KBM-7 (cell line): ENCODE data around the gene ADSS2.
"Not testable (repeated sequence)": the region's sequence is repeated elsewhere in the genome, so short reads cannot be mapped to it uniquely, and the experiment has no call there.

Experiments used
- DNase-seq: peaks from one replicate; pipeline ENCODE4 v3.0.0-alpha.2; 2015
- in situ Hi-C: fragments of 300-500 bp; cut with MboI; formaldehyde crosslinking; loops from 2 replicates; pipeline ENCODE4 v1.14.3; 2020; ENCODE audit warnings: low sequenced_read_pairs, low pct_unique_long_range_greater_than_20kb, mixed read lengths

The ADSS2 gene

DNA sequence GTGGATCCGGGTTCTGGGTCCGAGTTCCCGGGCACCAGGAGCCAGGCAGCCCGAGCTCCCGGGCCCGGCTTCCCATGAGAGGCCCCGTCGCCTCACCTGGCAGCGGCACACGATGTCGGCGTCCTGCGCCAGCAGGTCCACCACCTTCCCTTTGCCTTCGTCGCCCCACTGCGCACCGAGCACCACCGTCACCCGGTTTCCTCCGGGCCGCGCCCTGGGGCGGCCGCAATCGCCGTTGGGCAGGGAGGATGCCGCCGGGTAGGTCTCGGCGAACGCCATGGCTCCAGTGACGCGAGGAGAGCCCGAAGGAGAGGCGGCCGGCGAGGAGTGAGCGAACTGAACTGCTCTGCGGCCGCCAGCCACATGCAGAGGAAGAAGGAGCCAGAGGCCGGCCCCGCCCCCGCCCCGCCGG lies at the start of gene ADSS2:
Gene ADSS2 (minus strand): TSS at position 371 of the 412 bp plus-strand sequence. CDS start 92 bp downstream, at position 279.
- no peak for DNase-seq
- in situ Hi-C loops: no loop called here

DNA sequence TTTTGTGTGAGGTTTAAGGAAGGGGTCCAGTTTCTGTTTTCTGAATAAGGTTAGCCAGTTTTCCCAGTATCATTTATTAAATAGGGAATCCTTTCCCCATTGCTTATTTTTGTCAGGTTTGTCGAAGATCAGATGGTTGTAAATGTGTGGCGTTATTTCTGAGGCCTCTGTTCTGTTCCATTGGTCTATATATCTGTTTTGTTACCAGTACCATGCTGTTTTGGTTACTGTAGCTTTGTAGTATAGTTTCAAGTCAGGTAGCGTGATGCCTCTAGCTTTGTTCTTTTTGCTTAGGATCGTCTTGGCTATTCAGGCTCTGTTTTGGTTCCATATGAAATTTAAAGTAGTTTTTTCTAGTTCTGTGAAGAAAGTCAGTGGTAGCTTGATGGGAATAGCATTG lies 48.8 kb upstream of the ADSS2 start:
- in situ Hi-C loops, DNase-seq: not testable (repeated sequence)

DNA sequence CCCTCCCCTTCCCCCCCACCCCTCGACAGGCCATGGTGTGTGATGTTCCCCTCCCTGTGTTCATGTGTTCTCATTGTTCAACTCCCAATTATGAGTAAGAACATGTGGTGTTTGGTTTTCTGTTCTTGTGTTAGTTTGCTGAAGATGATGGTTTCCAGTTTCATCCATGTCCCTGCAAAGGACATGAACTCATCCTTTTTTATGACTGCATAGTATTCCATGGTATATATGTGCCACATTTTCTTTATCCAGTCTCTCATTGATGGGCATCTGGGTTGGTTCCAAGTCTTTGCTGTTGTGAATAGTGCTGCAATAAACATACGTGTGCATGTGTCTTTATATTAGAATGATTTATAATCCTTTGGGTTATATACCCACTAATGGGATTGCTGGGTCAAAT lies 47.8 kb upstream of the ADSS2 start:
- in situ Hi-C loops, DNase-seq: not testable (repeated sequence)

- no peak for DNase-seq
- in situ Hi-C loops: no loop called here
These were observed 46.1 kb upstream of the ADSS2 start for GRCh38 chr1:244497805-244498204.

GRCh38 chr1:244496186-244496585 lies 44.5 kb upstream of the ADSS2 start:
- no peak for DNase-seq
- in situ Hi-C loops: no loop called here

GRCh38 chr1:244494653-244495052 lies 42.9 kb upstream of the ADSS2 start:
- in situ Hi-C loops: no loop called here
- DNase-seq: no peak

DNA sequence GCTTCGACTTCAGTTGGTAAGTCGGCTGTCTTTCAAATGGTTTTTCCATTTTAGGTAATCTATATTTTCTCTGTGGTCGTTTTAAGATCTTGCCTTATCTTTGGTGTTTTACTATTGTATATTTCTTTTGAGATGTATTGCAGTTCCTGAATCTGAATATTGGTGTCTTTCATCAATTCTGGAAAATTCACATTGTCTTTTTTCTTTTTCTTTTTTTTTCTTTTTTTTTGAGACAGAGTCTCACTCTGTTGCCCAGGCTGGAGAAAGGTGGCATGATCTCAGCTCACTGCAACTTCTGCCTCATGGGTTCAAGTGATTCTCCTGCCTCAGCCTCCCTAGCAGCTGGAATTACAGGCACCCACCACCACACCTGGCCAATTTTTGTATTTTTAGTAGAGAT lies 33.3 kb upstream of the ADSS2 start:
- DNase-seq, in situ Hi-C loops: not testable (repeated sequence)

GRCh38 chr1:244473059-244473605 lies 21.4 kb upstream of the ADSS2 start:
- DNase-seq: no peak
- in situ Hi-C loops: no loop called here

DNA sequence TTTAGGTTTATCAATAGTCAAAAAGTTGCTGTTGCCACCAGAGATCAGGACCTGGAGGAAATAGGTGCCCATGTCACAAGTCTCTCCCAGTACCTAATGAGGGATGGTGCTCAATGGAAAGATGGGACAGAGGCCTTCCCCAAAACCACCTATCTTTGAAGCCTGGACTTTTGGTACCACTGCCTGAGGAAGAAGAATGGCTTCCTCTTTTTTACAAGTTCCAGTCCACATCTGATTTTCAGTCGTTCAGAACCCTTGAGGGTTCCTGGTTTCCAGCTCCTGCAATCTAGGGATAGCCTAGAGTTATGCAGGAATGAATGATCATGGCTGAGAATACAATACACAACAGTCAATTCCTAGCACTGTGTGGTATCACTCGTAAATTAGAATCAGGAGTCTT lies 15.0 kb upstream of the ADSS2 start:
- no peak for DNase-seq
- in situ Hi-C loops: no loop called here

GRCh38 chr1:244461245-244462071 lies 9.7 kb upstream of the ADSS2 start, which contains the start of gene CATSPERE:
Gene CATSPERE (plus strand): TSS chr1:244461273. CDS start chr1:244461430, 157 bp downstream.
- no peak for DNase-seq
- in situ Hi-C loops: no loop called here

DNA sequence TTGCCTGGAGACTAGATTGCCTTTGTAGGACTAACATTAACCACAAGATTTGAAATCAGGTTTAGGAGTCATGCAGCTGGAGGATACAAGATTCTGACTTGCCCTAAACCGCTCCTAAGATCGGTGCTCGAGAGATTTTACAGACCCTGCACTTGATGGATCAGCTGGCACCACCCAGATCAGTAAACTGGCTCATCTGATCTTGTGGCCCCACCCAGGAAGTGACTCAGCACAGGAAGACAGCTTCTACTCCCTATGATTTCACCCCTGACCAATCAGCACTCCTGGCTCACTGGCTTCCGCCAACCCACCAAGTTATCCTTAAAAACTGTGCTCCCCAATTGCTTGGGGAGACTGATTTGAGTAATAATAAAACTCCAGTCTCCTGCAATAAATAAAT lies 8.5 kb upstream of the ADSS2 start:
- in situ Hi-C loops: no loop called here
- no peak for DNase-seq

- in situ Hi-C loops: no loop called here
- DNase-seq: no peak
These were observed 7.1 kb upstream of the ADSS2 start for GRCh38 chr1:244458781-244459180.

- no peak for DNase-seq
- in situ Hi-C loops: no loop called here
These were observed 4.9 kb upstream of the ADSS2 start for GRCh38 chr1:244456586-244456985.

DNA sequence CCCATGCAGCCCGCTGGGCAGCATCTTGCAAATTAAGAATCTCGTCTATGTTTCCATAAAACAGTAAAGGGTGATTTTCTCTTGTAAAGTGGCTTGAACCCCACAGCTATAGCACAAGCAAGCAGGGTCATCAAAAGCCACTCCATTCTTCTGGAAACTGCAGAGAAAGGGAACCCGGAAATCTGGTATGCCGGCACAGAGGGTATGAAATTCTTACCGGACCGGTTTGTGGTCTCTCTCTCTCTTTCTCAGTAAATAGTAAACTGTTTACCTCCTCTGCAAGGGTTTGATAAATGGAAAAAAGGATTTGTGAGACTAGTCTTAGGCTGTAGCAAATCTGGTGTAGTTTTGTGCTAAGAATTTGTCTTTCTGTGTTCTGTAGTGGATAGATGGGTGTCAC lies 2.7 kb upstream of the ADSS2 start:
- in situ Hi-C loops: no loop called here
- no peak for DNase-seq

GRCh38 chr1:244451951-244452795 lies 464 bp upstream of the ADSS2 start:
- in situ Hi-C loops: no loop called here
- DNase-seq: peak; percentile 100

DNA sequence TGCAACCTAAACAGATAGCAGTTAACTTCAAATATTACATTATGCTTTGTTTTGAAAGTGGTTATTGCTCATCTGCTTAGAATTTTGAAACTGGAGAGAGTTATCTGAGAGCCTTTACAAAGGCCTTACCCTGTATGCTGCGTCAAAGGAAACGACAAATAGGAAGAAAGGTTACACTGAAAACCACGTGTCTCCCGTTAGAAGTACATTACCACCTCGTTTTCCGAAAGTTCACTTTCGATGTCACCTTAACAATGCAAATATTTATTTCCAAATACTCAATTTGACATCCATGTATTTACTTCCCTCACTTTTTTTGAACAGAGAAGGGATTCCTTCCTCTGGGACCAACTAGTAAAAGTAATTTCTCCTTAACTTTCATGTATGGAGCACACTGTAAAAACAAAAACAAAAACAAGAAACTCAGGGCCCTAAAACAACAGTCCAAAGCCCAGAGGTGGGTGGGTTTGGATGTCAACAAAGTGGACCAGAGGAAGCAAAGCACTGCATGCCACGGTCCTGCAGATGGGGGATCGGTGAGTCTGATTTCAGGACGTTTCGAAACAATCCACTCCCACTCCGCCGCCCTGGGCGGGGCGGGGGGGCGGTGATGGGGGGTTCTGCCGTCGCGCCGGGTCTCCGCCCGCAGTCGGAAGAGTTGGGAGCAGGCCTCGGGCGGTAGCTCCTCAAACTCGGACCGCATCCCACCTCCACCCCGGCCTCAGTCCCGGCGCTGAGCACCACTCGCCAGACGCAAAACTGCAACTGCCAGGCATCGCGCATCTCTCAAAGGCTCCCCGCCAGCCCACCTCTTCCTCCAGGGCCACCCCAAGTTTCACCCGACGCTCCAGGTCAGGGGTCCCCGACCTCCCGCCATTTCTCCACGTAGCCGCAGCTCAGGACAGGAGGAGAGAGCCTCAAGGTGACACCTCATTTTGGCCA lies 841 bp downstream of the ADSS2 start:
- in situ Hi-C loops: no loop called here
- DNase-seq: peak; percentile 63

- DNase-seq: no peak
- in situ Hi-C loops: no loop called here
These were observed 1.7 kb downstream of the ADSS2 start for GRCh38 chr1:244449936-244450508.

GRCh38 chr1:244448279-244449036 lies 3.3 kb downstream of the ADSS2 start:
- no peak for DNase-seq
- in situ Hi-C loops: no loop called here
